GM19372 (cell line): ENCODE data around the gene C4BPA.

ENCODE experiments used
- ATAC-seq: cut with Tn5 transposase; IDR thresholded peaks from one replicate; pipeline ENCODE4 v1.9.1; 2021; ENCODE audit warnings: mild to moderate bottlenecking, low read depth, moderate library complexity; ENCODE audit not compliant: unreplicated experiment

The C4BPA gene

DNA sequence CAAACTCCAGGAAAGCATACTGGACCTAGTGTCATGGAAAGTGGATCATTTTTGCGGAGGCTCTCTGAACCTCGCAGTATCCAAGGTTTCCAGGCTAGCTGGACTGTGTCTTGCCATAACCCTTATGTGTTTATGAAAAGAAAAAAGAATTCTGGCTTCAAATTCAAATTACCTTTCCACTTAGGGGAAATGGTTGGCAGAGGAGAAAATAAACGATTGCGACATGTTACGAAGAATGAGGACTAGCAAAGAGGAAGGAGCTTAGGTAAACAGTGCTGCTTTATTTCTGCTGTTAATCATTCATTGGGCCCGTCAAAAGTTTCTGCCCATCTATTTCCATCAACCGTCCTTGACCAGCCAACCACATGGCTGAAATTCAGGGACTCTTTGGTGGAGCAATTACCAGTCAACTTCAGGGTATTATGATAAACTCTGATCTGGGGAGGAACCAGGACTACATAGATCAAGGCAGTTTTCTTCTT lies at the start of gene C4BPA:
TSS of gene C4BPA (plus strand) at position 342 of the 482 bp plus-strand sequence. CDS start 8,793 bp downstream, outside the sequence.
- ATAC-seq, result no peak

GRCh38 chr1:207054491-207054890 lies 49.5 kb upstream of the C4BPA start:
- no peak for ATAC-seq

DNA sequence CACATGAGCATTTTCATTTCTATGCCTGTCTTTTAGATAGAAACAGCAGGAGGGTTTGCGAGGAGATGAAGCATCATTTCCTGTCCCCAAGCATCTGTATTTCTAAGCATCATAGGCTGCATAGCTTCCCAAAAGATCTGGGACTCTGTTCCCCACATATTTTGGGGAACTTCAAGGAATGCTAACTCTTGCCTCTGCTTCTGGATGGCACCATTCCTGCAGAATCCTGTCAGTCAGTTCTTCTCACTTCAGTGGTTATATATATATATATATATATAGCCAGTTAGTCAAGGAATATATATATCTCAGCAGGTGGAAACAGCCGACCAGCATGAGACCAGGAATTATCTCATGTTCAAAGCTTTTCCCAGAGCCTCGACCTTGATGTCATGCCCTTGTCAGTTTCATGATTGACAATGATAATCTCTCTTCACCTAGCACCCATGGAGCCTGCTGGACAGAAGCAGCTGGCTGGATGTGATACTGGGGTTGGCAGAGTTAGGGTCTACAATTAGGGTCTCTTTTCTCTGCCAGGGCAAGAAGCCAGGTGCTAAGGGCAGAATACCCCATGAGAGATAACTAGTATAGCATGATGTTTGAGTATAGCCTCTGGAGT lies 48.5 kb upstream of the C4BPA start:
- no peak for ATAC-seq

DNA sequence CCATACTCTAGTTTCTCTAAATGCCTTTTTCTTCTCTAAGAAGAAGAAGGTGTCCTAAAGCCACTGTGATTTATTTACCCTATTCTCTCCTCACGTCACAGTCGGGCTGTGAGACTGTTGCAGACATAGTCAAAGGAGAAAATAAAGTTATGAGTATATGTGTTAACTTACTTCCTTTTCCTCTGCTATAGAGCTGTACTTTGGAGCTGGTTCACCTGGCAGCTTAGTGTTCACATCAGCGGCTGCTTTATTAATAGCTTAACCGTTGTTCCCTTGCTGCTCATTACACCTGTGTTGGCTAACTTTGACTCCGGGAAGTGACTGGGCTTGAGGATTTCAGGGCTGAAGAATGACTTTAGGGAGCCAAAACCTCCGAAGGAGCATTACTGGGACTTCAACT lies 47.4 kb upstream of the C4BPA start:
- ATAC-seq, result no peak

DNA sequence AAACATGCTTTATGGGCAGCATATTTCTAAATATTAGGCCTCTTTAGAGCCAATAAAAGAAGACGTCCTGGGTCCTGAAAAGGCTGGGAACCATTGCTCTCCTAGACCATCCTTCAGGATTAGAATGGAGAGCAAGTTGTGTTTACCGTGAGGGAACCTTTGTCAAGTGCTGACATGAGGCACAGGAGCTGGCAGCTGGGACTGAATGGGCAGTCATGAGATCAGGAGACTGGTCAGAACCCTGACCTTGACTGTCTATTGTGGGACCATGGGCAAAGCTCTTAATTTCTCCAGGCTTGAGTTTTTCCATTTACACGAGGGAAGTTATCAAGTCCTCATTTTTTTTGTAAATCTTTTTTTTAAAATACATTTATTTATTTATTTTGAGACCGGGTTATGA lies 45.8 kb upstream of the C4BPA start:
- no peak for ATAC-seq

DNA sequence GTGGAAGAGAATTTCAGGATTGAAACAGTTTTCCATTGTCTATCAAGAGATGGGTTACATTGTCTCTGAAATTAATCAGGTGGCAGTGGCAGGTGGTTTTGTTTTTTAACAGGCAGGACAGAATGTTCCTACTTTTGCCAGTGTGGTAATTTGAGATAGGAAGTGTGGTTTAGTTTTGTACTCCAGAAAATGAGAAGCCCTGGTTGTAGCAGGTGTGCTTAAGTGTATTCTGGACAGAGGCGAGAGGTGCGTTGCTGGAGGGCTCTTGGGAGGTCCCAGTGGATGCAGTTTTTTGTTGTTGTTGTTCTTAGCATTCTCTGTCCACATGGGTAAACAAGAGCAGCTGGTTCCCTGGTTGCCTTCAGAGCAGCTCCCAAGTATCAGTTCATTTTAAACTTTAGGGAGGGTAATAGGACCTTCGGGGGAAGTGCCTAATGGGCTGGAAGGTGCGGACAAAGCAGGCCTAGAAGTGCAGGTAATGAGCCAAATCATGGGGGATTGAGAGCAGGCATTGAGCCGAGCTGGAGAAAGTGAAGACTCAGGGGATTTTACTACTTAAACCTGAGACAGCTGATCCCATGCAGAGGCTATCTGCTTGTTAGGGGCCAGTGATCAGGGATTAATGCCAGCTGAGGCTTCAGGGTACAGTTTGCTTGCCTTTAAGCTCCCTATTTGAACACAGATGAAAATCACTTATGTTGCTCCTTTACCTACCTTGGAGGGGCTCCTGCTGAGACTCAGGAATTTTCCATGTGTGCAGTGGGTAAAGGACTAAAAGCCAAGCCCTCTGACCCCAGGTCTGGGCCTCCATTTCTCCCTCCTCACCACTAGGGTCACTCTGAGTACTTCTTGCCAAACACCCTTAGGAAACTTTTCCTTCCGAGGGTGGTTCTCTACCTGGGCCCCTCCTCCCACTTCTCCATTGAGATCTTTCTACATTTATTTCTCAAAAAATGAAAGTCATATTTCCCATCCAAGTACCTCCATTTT lies 44.9 kb upstream of the C4BPA start:
- ATAC-seq, result no peak

DNA sequence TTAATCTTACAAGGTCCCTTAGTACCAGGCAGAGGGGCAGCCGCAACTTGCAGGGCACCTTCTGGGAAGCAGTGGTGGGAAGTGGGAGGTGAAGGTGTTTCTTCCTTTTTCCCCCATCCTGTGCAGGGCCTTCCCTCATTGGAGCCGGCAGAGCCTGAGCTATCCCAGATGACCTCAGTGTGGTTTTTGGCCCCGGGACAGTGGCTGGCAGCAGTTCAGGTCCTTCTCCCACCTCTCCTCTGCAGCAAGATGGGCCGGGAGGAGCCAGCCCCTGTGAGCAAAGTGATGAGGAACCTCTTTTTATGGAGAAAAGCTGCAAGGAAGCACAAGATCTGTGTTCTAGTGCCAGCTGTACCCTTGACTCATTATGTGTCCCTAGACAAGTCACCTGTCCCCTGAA lies 44.2 kb upstream of the C4BPA start:
- no peak for ATAC-seq

- no peak for ATAC-seq
Observed at GRCh38 chr1:207060596-207060995, 43.4 kb upstream of the C4BPA start.

- ATAC-seq, result no peak
Observed at GRCh38 chr1:207062058-207062457, 42.0 kb upstream of the C4BPA start.

GRCh38 chr1:207063014-207063413 lies 41.0 kb upstream of the C4BPA start:
- no peak for ATAC-seq

- no peak for ATAC-seq
Observed at GRCh38 chr1:207064561-207064960, 39.5 kb upstream of the C4BPA start.

DNA sequence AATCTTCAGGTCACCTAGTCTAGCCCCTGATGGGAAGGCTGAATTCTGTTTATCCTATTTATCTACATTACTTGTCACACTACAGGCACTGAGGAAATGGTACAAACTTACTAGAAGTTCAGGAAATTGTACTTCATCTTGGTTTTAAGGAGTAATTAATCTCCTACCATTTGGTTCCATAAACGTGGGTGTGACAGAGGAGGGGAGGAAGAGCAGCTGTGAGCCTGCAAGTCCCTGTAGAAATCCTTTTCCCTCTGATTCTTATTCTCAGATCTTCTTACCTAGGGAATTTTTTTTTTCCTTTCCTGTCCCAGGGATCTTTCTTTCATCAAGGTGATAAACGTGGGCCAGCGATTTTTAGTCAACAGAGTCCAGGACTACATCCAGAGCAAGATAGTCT lies 36.8 kb upstream of the C4BPA start:
- ATAC-seq, result no peak

GRCh38 chr1:207067665-207068064 lies 36.4 kb upstream of the C4BPA start:
- no peak for ATAC-seq

DNA sequence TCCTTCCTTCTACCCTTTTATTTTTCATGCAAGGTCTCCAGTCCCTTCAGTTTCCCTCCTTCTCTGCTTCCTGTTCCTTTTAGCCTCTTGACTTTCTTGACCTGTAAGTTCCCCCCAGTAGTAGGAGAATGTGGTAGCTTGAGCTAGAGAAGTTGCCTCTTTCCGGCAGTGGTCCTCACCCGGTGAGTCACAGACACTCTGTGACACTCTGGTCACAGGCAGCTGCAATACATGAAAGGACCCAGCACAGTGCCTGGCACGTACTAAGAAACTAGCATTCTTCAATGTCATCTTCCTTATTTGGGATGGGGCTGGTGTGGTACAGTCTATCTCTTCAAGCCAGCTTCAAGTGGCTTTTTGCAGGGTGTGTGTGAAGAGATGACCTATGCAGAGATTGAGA lies 35.0 kb upstream of the C4BPA start:
- no peak for ATAC-seq

DNA sequence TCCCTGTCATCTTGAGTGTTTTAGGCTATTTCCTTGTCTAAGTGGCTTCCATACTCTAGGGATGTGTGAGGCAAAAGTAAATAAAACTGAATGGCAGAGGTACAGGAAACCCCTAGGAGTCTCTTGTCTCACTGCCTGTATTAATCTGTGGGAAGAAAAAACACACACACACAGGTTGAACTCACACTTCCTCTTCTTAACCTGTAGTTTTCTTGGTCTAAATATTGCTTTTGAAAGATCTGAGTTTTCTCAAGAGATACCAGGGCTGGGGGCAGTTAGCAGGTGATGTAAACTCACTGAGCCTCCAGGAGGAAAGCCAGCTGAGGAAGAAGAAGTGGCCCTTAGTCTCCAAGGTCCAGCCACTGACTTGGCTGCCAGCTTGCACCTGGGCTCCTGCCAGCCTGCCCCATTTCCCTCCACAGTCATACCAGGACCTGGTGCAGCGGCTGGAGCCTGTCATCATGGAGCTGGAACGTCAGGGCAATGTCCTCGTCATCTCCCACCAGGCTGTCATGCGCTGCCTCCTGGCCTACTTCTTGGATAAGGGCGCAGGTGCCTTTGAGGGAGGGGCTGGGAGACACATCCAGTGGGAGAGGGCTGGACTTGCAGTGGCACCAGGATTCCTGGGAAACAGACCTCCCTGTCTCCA lies 34.1 kb upstream of the C4BPA start:
- no peak for ATAC-seq

DNA sequence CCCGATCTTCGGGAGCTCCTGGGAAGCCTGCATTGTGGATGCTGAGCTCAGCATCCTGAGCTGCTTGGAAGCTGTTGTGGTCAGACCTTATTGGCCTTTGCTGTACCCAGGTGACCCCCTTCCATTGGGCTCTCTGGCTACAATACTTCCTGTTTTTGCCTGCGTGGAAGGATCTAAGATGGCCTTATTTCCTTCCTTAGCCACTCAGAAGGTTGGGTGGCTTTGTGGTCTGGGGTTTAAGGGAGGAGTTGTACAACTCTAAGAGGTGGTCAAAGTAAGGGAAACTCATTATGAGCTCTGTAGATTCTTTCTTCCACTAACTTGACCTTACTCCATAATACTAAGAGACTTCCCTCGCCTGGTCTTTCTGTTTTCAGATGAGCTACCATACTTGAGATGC lies 33.2 kb upstream of the C4BPA start:
- no peak for ATAC-seq

DNA sequence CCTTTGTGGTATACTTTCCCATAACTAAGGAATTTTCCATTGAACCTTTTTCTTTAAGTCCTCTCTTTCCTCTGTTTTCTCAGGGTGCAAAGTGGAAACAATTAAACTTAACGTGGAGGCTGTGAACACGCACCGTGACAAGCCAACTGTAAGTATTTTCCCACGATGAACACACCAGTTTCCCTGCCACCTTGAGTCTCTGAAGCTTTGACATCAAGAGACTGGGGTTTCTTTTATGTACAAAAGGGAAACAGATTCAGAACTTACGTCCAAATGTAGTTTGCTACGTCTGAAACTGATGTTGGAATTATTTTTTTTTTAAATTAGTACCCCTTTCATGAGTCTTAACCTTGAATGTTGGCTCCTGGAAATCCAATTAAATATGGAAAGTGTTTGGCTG lies 32.6 kb upstream of the C4BPA start:
- ATAC-seq, result no peak

DNA sequence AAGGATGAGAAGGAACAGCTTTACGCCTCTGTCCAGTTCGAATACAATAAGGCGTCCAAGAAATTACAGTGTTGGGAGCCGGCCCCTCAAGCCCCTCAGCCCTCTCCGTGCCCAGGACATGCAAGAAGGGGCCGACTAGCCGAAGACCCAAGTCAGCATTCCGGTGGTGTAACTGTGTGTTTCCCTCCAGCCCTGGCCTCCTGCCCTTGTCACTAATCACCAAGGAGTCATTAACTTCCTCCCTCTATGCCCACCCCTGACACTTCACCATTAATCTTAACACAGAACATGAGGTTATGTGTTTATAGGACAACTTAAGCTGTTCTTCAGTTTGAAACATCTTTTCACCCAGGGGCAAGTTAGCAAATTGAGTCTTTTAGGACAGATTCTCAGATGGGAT lies 31.8 kb upstream of the C4BPA start:
- no peak for ATAC-seq

DNA sequence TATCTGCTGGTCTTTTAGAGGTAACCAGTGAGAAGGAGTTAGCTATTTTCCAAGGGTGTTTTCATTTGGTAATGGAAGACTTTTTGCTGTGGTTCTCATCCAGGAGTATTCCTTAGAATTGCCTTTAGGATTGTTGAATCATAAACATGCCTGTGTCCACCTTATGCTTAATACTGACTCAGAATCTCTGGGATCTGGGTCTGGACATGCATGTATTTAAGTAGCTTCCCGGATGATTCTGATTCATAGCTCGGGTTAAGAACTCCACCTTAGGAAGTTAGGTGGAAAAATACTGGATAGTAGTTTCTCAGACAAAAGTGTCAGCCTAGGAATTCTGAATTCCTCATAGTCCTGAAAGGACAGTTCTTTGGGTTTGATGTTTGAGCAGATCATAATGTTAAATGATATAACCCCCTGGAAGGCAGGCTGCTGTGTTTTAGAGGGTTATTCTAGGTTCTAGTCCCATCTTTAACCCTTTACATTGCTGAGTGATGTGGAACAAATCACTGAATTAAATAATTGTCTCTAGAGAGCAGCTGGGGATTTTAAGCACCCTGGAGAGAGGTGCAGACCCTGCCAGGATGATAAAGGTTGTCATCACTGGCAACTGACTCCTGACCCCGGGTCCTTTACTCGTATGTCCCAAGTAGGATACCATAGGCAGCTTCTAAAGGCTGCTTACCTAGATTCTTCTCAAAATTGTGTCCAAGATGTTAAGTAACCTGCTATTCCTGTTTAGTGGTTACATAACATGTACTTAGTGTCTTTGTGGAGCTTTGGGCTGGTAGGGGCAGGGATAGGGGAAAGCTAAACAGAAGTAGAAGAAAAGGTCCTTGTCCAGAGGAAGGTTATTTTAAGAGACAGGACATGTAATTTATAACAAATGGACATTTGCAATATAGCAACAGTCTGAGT lies 29.9 kb upstream of the C4BPA start:
- ATAC-seq, result no peak
